OCI-LY1 (cell line): ENCODE data around the gene ZNF474.

Experiments used
- H2AFZ ChIP-seq: fragments of 200-600 bp; sonication (generic), shearing (Covaris generic); 2 replicates; pipeline ENCODE4 v1.6.0; 2014; ENCODE audit warnings: antibody characterized with exemption, mild to moderate bottlenecking, low read length
- H3F3A ChIP-seq: fragments of 200-600 bp; sonication (generic), shearing (Covaris generic); 2 replicates; pipeline ENCODE4 v1.6.0; 2014; ENCODE audit warnings: mild to moderate bottlenecking, antibody characterized with exemption, low read length, moderate library complexity; ENCODE audit not compliant: insufficient read depth
- H3K27ac ChIP-seq: fragments of 200-600 bp; sonication (generic); 2 replicates; pipeline ENCODE4 v1.5.1; 2014; ENCODE audit warnings: low read length, mixed run types, mild to moderate bottlenecking, low read depth; ENCODE audit not compliant: poor library complexity, severe bottlenecking
- H3K27me3 ChIP-seq: fragments of 200-600 bp; sonication (generic); 2 replicates; pipeline ENCODE4 v1.6.0; 2014; ENCODE audit warnings: antibody characterized with exemption, mild to moderate bottlenecking, low read length, moderate library complexity; ENCODE audit not compliant: insufficient read depth
- H3K36me3 ChIP-seq: fragments of 200-600 bp; sonication (generic); 2 replicates; pipeline ENCODE4 v1.6.1; 2014; ENCODE audit warnings: mild to moderate bottlenecking, antibody characterized with exemption, low read length, moderate library complexity, mixed read lengths; ENCODE audit not compliant: insufficient read depth
- H3K4me1 ChIP-seq: fragments of 200-600 bp; sonication (generic); 2 replicates; pipeline ENCODE4 v1.5.1; 2014; ENCODE audit warnings: mild to moderate bottlenecking, low read length, moderate library complexity; ENCODE audit not compliant: insufficient read depth, severe bottlenecking
- H3K4me2 ChIP-seq: fragments of 200-600 bp; sonication (generic), shearing (Covaris generic); 2 replicates; pipeline ENCODE4 v1.6.1; 2014; ENCODE audit warnings: low read length
- H3K4me3 ChIP-seq: fragments of 200-600 bp; sonication (generic); 2 replicates; pipeline ENCODE4 v1.5.1; 2014; ENCODE audit warnings: low read length, low read depth, mild to moderate bottlenecking, mixed read lengths; ENCODE audit not compliant: poor library complexity, severe bottlenecking
- H3K79me2 ChIP-seq: fragments of 200-600 bp; shearing (Covaris generic); 2 replicates; pipeline ENCODE4 v1.6.1; 2016; ENCODE audit warnings: mixed run types, low read length, mixed read lengths; ENCODE audit not compliant: insufficient read depth
- H3K9ac ChIP-seq: fragments of 200-600 bp; sonication (generic), shearing (Covaris generic); 2 replicates; pipeline ENCODE4 v1.6.1; 2014; ENCODE audit warnings: mild to moderate bottlenecking, low read length, mixed read lengths
- H3K9me2 ChIP-seq: fragments of 200-600 bp; sonication (generic), shearing (Covaris generic); 2 replicates; pipeline ENCODE4 v1.6.1; 2014; ENCODE audit warnings: low read depth, mild to moderate bottlenecking, low read length, mixed read lengths
- H3K9me3 ChIP-seq: fragments of 200-600 bp; shearing (Covaris generic); 2 replicates; pipeline ENCODE4 v1.6.1; 2014; ENCODE audit warnings: low read length, mixed read lengths
- H4K20me1 ChIP-seq: fragments of 200-600 bp; sonication (generic), shearing (Covaris generic); 2 replicates; pipeline ENCODE4 v1.6.0; 2016; ENCODE audit warnings: mild to moderate bottlenecking, low read length; ENCODE audit not compliant: insufficient read depth
- EZH2 ChIP-seq: fragments of 200-600 bp; sonication (generic), shearing (Covaris generic); IDR thresholded peaks from 2 replicates; pipeline ENCODE4 v1.8.0; 2017; ENCODE audit warnings: borderline replicate concordance, mixed run types, mild to moderate bottlenecking, antibody characterized with exemption, low read length, moderate library complexity, mixed read lengths
- TF ChIP-seq, protein P1 (sequence below): fragments of 200-600 bp; sonication (generic), shearing (Covaris generic); IDR thresholded peaks from 2 replicates; pipeline ENCODE4 v1.5.1; 2017; ENCODE audit warnings: mild to moderate bottlenecking, antibody characterized with exemption, low read length, moderate library complexity, mixed read lengths

ZNF474 gene

DNA sequence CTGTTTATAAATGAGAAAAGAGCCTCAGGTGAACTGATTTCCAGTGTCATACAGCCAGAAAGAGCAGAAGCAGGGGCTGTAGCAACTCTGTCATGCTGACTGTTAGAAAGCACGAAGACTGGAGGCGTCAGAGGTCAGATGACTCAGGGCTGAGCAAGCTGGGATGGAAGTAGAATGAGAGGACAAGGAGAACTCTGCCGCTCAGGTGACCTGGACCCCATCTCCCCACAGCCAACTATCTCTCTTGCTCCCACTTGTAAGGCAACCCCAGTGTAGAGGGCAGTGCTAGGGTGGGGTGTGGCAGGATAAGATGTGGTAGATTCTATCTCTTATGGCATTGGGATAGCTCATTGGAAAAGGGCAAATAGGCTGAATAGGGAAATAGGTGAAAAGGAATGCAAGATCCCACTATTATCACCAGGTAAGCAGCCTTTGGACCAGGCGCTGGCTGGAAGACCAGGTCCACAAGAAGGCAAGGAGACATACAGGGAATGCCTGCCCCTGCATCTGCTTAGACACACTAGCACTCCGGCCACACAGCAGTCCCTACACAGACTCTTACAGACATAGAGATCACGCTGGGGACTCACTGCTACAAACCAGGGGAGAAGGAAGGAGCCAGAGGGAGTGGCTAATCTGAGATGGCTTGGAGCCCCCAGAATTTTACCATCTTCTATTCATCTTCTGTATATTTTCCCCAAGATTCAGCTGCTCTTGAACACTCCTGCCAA is 30.1 kb upstream of the ZNF474 start:
- Histone ChIP-seq H3K9ac (no peak overlapping the region), H3K36me3 (no peaks in the 10 kb centered on the region), H3K27me3 (no peaks in the 10 kb centered on the region), H2AFZ (no peak overlapping the region), H3K9me3 (no peaks in the 10 kb centered on the region), H3K27ac (no peak overlapping the region), H3F3A (no peaks in the 10 kb centered on the region), H3K79me2 (no peaks in the 10 kb centered on the region), H3K4me1 (no peaks in the 10 kb centered on the region), H3K9me2 (no peaks in the 10 kb centered on the region), H4K20me1 (no peaks in the 10 kb centered on the region), H3K4me2 (no peak overlapping the region), H3K4me3 (no peak overlapping the region)
- TF ChIP-seq EZH2: no peak
- TF ChIP-seq, protein P1, sequence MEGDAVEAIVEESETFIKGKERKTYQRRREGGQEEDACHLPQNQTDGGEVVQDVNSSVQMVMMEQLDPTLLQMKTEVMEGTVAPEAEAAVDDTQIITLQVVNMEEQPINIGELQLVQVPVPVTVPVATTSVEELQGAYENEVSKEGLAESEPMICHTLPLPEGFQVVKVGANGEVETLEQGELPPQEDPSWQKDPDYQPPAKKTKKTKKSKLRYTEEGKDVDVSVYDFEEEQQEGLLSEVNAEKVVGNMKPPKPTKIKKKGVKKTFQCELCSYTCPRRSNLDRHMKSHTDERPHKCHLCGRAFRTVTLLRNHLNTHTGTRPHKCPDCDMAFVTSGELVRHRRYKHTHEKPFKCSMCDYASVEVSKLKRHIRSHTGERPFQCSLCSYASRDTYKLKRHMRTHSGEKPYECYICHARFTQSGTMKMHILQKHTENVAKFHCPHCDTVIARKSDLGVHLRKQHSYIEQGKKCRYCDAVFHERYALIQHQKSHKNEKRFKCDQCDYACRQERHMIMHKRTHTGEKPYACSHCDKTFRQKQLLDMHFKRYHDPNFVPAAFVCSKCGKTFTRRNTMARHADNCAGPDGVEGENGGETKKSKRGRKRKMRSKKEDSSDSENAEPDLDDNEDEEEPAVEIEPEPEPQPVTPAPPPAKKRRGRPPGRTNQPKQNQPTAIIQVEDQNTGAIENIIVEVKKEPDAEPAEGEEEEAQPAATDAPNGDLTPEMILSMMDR: no peak

DNA sequence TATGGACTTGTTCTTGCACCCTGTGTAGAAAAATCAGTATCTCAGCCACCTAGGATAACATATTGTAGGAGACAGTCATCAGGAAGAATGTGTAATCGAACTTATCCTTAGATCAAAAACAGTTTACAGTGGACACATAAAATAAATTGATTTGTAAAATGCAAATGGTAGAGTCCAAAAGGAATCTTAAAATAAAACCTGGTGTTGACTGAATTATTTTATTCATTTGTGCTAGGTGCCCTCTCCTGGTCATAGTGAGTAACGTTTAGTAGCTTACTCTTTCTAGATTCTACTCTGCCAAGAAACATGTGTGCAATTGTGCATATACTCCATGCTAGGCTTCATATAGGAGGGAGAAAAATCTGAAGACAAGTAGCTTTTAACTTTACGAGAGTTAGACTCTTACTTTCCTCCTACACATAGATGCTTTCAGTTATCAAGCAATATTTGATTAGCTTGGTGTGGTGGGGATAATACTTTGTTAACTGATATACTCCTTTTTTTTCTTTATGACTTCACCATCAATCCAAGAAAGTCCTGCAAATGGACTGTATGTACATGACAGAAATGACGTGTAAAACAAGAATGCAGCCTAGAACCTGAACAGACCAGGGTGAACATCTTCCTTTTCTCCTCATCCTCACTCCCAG is 27.6 kb upstream of the ZNF474 start:
- H2AFZ ChIP-seq: no peak overlapping the region
- TF ChIP-seq, protein P1: peak; percentile 62
- no peak for TF ChIP-seq EZH2
- no peak overlapping the region for H3K4me2 ChIP-seq
- H3F3A ChIP-seq: no peaks in the 10 kb centered on the region
- H3K9me2 ChIP-seq: no peaks in the 10 kb centered on the region
- no peaks in the 10 kb centered on the region for H3K27me3 ChIP-seq
- no peak overlapping the region for H3K4me3 ChIP-seq
- no peaks in the 10 kb centered on the region for H3K9me3 ChIP-seq
- H3K79me2 ChIP-seq: no peaks in the 10 kb centered on the region
- H3K36me3 ChIP-seq: no peaks in the 10 kb centered on the region
- H4K20me1 ChIP-seq: no peaks in the 10 kb centered on the region
- no peak overlapping the region for H3K27ac ChIP-seq
- no peak overlapping the region for H3K9ac ChIP-seq
- no peaks in the 10 kb centered on the region for H3K4me1 ChIP-seq

DNA sequence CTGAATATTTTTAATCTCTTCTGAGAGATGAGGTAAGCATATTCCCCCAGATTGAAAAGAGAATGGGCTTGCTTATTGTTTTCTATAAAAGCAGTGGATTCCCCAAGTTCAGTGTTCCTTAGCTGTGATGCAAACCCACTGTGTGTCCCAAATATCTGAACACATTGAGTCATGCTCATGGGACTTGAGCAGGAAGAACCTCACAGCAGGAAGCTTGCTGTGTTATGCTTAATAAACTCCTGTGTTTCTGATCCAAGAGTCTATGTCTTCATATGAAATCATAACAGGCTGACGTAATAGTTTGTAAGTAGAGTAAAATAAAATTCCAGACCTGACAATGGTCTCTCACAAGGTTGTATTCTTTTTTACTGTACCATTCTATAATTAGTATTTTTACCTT is 26.5 kb upstream of the ZNF474 start:
- Histone ChIP-seq H4K20me1 (no peaks in the 10 kb centered on the region), H3K9me2 (no peaks in the 10 kb centered on the region), H3K36me3 (no peaks in the 10 kb centered on the region), H3K9me3 (no peaks in the 10 kb centered on the region), H3K79me2 (no peaks in the 10 kb centered on the region), H3K27me3 (no peaks in the 10 kb centered on the region), H3K4me2 (no peak overlapping the region), H3K4me3 (no peak overlapping the region), H3K9ac (no peak overlapping the region), H3K27ac (no peak overlapping the region), H3F3A (no peaks in the 10 kb centered on the region), H3K4me1 (no peaks in the 10 kb centered on the region), H2AFZ (no peak overlapping the region)
- TF ChIP-seq, protein P1: no peak
- no peak for TF ChIP-seq EZH2
